Measurements from ENCODE around the gene ANXA10. TPM values are rescaled to one million over a fixed set of nuclear protein-coding genes. Genes with fewer than 3 reads are reported as not detected.

The ANXA10 gene
- total and polyA plus RNA-seq, 2 of the 4 experiments (the other 2 are of a cell fraction), result 0.44 to 0.72 TPM

DNA sequence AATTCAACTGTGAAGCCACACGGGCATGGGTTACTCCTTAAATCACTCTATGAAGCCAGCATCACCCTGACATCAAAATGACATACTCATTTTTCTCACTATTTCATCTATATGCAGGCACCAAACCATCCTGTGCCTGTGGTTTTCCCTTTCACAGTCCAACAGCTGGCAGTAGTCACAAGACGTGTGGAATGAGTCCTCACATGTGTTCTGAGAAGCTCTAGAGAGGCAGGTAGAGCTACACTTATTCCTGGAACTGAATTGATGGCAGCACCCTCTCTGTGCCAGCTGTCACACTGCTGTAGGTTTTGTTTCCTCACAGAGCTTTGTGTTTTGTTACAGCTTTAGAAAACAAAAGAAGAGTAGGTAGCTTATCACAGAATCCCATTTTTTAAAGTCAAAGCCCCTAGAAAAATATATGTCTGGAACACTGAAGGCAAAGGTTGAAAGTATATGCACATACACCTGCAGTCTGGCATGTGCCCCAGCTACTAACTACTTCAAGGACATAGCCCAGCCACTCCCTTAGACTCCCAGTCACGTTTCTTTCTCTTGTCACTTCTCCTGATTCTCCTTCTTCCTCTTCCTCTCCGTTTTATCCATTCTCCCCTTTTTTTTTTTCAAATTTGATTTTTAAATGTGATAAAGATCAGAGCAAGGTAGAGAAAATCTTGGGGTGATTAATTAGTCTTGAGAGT lies 107.1 kb downstream of the ANXA10 start:
- Histone ChIP-seq H2AK5ac (ENCODE audit: low read depth, low read length) (no peak overlapping the region), H2AFZ (replicated peaks; ENCODE audit: low read length, poor library complexity) (no peak overlapping the region), H3K9me1 (ENCODE audit: insufficient read depth, low read length) (no peaks in the 10 kb centered on the region), H3K56ac (ENCODE audit: extremely low read depth, insufficient read depth, low read length) (no peak overlapping the region), H3K14ac (replicated peaks; ENCODE audit: low read depth, low read length) (no peak overlapping the region), H3K9ac (ENCODE audit: low read depth, low read length) (no peak overlapping the region), H2BK5ac (ENCODE audit: low read depth, low read length, poor library complexity, severe bottlenecking) (no peak overlapping the region), H2AK9ac (replicated peaks; ENCODE audit: low read depth, low read length, poor library complexity) (no peak overlapping the region), H3K4me3 (ENCODE audit: insufficient read depth, low read depth, low read length) (no peak overlapping the region), H3K36me3 (ENCODE audit: control insufficient read depth, insufficient read depth, low read length) (no peaks in the 10 kb centered on the region), H2BK15ac (ENCODE audit: low read depth, low read length) (no peak overlapping the region), H3K79me1 (ENCODE audit: low read depth in 1 of 2, low read length in 2 of 2) (no peaks in the 10 kb centered on the region), H2BK120ac (ENCODE audit: low read depth, low read length) (no peak overlapping the region), H3K27me3 (ENCODE audit: control insufficient read depth, insufficient read depth, low read length) (no peaks in the 10 kb centered on the region), H3K4me1 (ENCODE audit: control insufficient read depth, insufficient read depth, low read length) (no peaks in the 10 kb centered on the region; the same call in 1 of the 2 replicates), H3K23ac (ENCODE audit: low read depth, low read length) (no peak overlapping the region), H4K8ac (ENCODE audit: low read depth in 2 of 2, low read length in 2 of 2) (no peak overlapping the region), H3K4ac (ENCODE audit: low read depth, low read length) (no peak overlapping the region), H4K20me1 (ENCODE audit: insufficient read depth, low read length) (no peaks in the 10 kb centered on the region), H4K91ac (ENCODE audit: insufficient read depth, low read depth, low read length) (no peak overlapping the region), H3K4me2 (ENCODE audit: low read depth, low read length) (no peak overlapping the region), H3K27ac (ENCODE audit: insufficient read depth, low read length) (no peak overlapping the region), H3K18ac (ENCODE audit: low read depth, low read length) (no peak overlapping the region), H2BK20ac (ENCODE audit: low read depth, low read length) (no peak overlapping the region), H3K9me3 (ENCODE audit: control insufficient read depth, insufficient read depth, low read length) (peaks cover 13% of the 10 kb centered on the region), H4K5ac (ENCODE audit: low read depth, low read length) (no peak overlapping the region)
- POLR2A ChIA-PET (ENCODE audit: unreplicated experiment), result no interaction called here
- in situ Hi-C loops (cut with MboI; ENCODE audit: low sequenced_read_pairs), result loop anchor here (25.0 kb wide), 3 partner anchors 313 to 1288 kb away; no protein-coding TSS in a partner anchor
- WGBS, 2 experiments (ENCODE audit: extremely low coverage in 2 of 2, insufficient read length in 1 of 2), result 40% methylated on average over 1 of the region's 4 CpGs; no CpG with 5 or more reads in 1 of the 2 experiments
- no peak for TF ChIP-seq POLR2A (IDR thresholded peaks at IDR 0.05; ENCODE audit: low read depth, low read length)
- no peak for TF ChIP-seq CEBPB (IDR thresholded peaks at IDR 0.05; ENCODE audit: low read depth, low read length)
- TF ChIP-seq, protein P1, sequence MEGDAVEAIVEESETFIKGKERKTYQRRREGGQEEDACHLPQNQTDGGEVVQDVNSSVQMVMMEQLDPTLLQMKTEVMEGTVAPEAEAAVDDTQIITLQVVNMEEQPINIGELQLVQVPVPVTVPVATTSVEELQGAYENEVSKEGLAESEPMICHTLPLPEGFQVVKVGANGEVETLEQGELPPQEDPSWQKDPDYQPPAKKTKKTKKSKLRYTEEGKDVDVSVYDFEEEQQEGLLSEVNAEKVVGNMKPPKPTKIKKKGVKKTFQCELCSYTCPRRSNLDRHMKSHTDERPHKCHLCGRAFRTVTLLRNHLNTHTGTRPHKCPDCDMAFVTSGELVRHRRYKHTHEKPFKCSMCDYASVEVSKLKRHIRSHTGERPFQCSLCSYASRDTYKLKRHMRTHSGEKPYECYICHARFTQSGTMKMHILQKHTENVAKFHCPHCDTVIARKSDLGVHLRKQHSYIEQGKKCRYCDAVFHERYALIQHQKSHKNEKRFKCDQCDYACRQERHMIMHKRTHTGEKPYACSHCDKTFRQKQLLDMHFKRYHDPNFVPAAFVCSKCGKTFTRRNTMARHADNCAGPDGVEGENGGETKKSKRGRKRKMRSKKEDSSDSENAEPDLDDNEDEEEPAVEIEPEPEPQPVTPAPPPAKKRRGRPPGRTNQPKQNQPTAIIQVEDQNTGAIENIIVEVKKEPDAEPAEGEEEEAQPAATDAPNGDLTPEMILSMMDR (conservative IDR thresholded peaks at IDR 0.05; ENCODE audit: low read depth, low read length), result no peak
- no peak for TF ChIP-seq MAFK (IDR thresholded peaks at IDR 0.05; ENCODE audit: low read depth, low read length)
- no peak for ATAC-seq (ENCODE audit: low read depth)
- CTCF ChIA-PET, result interaction anchor here (0.5 kb wide), 1 partner anchor 494 kb away, joined by 3 read pairs; no protein-coding TSS in a partner anchor
- no TSS peak for BruUV-seq (replicated peaks)
- intact Hi-C loops (cut with micrococcal nuclease), result no loop called here
- dilution Hi-C loops (cut with HindIII; ENCODE audit: low sequenced_read_pairs, unreplicated experiment), result no loop called here
- DNase-seq, result no peak
